SK-N-SH (cell line): ENCODE results near the gene ZNF222. TPM values are rescaled to one million over a fixed set of nuclear protein-coding genes. Genes with fewer than 3 reads are reported as not detected.

ENCODE experiments used
- CTCF ChIA-PET: fragments of 300-600, 350-600 bp; formaldehyde crosslinking; extraction: SDS; loops from one replicate; lab custom pipeline; 2021; lab: Yijun Ruan, JAX
- POLR2A ChIA-PET: fragments of 350-600 bp; sonication (Branson Sonifier 250); formaldehyde crosslinking; extraction: SDS; loops from one replicate; lab custom pipeline; 2020; ENCODE audit warnings: antibody characterized with exemption, inconsistent platforms; lab: Yijun Ruan, JAX
- DNase-seq: peaks from one replicate; pipeline ENCODE4 v3.0.0; 2012
- H2AFZ ChIP-seq: fragments of 200-600 bp; sonication (generic); 2 replicates; pipeline ENCODE4 v1.8.1; 2016; ENCODE audit warnings: antibody characterized with exemption, mild to moderate bottlenecking, low read depth
- H3F3A ChIP-seq: fragments of 200-600 bp; sonication (generic); replicated peaks from 2 replicates; pipeline ENCODE3; 2016; ENCODE audit warnings: antibody characterized with exemption, mild to moderate bottlenecking; ENCODE audit not compliant: insufficient read depth
- H3K27ac ChIP-seq, 2 experiments: fragments of 200-500 bp in 1 of 2; fragments of 200-600 bp in 1 of 2; sonication (Bioruptor generic) in 1 of 2; sonication (generic), shearing (Covaris generic) in 1 of 2; 2 replicates each; pipeline versions ENCODE4 v1.5.1 to v1.6.1; 2014 to 2016; ENCODE audit warnings: low read depth in 2 of 2, inconsistent platforms in 1 of 2, low read length in 1 of 2, mild to moderate bottlenecking in 1 of 2, mixed read lengths in 1 of 2
- H3K27me3 ChIP-seq: fragments of 200-600 bp; sonication (generic), shearing (Covaris generic); 2 replicates; pipeline ENCODE4 v1.6.1; 2016; ENCODE audit warnings: mixed run types; ENCODE audit not compliant: insufficient read depth
- H3K36me3 ChIP-seq, 2 experiments: fragments of 200-500 bp in 1 of 2; fragments of 200-600 bp in 1 of 2; sonication (Bioruptor generic) in 1 of 2; sonication (generic) in 1 of 2; replicated peaks in 1 of 2; 2 replicates each; pipeline versions ENCODE3 to v1.5.1; 2014 to 2016; ENCODE audit warnings: low read length in 1 of 2, mild to moderate bottlenecking in 1 of 2; ENCODE audit not compliant: insufficient read depth in 2 of 2, control insufficient read depth in 1 of 2
- H3K4me1 ChIP-seq, 2 experiments: fragments of 200-500 bp in 1 of 2; fragments of 200-600 bp in 1 of 2; sonication (Bioruptor generic) in 1 of 2; sonication (generic), shearing (Covaris generic) in 1 of 2; 2 replicates each; pipeline versions ENCODE4 v1.5.1 to v1.6.1; 2014 to 2016; ENCODE audit warnings: low read depth in 1 of 2, low read length in 1 of 2, mixed run types in 1 of 2; ENCODE audit not compliant: insufficient read depth in 2 of 2, control insufficient read depth in 1 of 2
- H3K4me2 ChIP-seq: fragments of 200-600 bp; sonication (generic), shearing (Covaris generic); 2 replicates; pipeline ENCODE4 v1.6.1; 2017; ENCODE audit warnings: mixed run types
- H3K4me3 ChIP-seq, 2 experiments: fragments of 200-500 bp in 1 of 2; fragments of 200-600 bp in 1 of 2; sonication (Bioruptor generic) in 1 of 2; sonication (generic), shearing (Covaris generic) in 1 of 2; 2 replicates each; pipeline versions ENCODE4 v1.5.1 to v1.8.1; 2014 to 2016; ENCODE audit warnings: low read depth in 2 of 2, inconsistent platforms in 1 of 2, low read length in 1 of 2, mild to moderate bottlenecking in 1 of 2, mixed read lengths in 1 of 2, moderate library complexity in 1 of 2
- H3K79me2 ChIP-seq: fragments of 200-600 bp; sonication (generic); 2 replicates; pipeline ENCODE4 v1.8.1; 2017; ENCODE audit warnings: mild to moderate bottlenecking; ENCODE audit not compliant: insufficient read depth
- H3K9ac ChIP-seq: fragments of 200-600 bp; sonication (generic); 2 replicates; pipeline ENCODE4 v1.6.1; 2017; ENCODE audit warnings: mixed run types
- H3K9me2 ChIP-seq: fragments of 200-600 bp; sonication (generic); 2 replicates; pipeline ENCODE4 v1.6.1; 2017; ENCODE audit warnings: mixed run types
- H3K9me3 ChIP-seq: fragments of 200-600 bp; sonication (generic); 2 replicates; pipeline ENCODE4 v1.6.1; 2017; ENCODE audit warnings: mixed run types, mild to moderate bottlenecking, moderate library complexity
- H4K20me1 ChIP-seq: fragments of 200-600 bp; sonication (generic); 2 replicates; pipeline ENCODE4 v1.6.1; 2017; ENCODE audit warnings: mild to moderate bottlenecking, mixed run types; ENCODE audit not compliant: insufficient read depth
- CHD2 ChIP-seq: fragments of 150-350 bp; IDR thresholded peaks from 2 replicates; pipeline ENCODE4 v1.6.1; 2018; ENCODE audit warnings: low read length; ENCODE audit not compliant: partially characterized antibody
- CTCF ChIP-seq: fragments of 200-600 bp; sonication (generic); IDR thresholded peaks from 2 replicates; pipeline ENCODE4 v1.6.1; 2017; ENCODE audit warnings: antibody characterized with exemption, mild to moderate bottlenecking, moderate library complexity
- ELF1 ChIP-seq: IDR thresholded peaks from 2 replicates; pipeline ENCODE4 v1.4.0; 2012
- MEF2A ChIP-seq: IDR thresholded peaks from 2 replicates; pipeline ENCODE4 v1.4.0; 2012; ENCODE audit warnings: low read depth, borderline replicate concordance
- MXI1 ChIP-seq: IDR thresholded peaks from 2 replicates; pipeline ENCODE4 v1.6.1; 2012; ENCODE audit warnings: mild to moderate bottlenecking, low read depth, low read length, improper control_type of control experiment
- NRF1 ChIP-seq: IDR thresholded peaks from 2 replicates; pipeline ENCODE4 v1.6.1; 2012; ENCODE audit warnings: low read depth, mild to moderate bottlenecking, low read length
- RCOR1 ChIP-seq: fragments of 150-350 bp; IDR thresholded peaks from 2 replicates; pipeline ENCODE4 v1.6.1; 2017; ENCODE audit warnings: antibody characterized with exemption, low read length
- SIN3A ChIP-seq: IDR thresholded peaks from 2 replicates; pipeline ENCODE4 v1.6.1; 2012; ENCODE audit warnings: low read depth, mild to moderate bottlenecking, low read length, moderate library complexity, borderline replicate concordance
- TCF12 ChIP-seq: IDR thresholded peaks from 2 replicates; pipeline ENCODE4 v1.4.0; 2012
- USF2 ChIP-seq: fragments of 150-350 bp; IDR thresholded peaks from 2 replicates; pipeline ENCODE4 v1.6.1; 2017; ENCODE audit warnings: antibody characterized with exemption, low read length, low read depth, borderline replicate concordance
- ZBTB33 ChIP-seq: IDR thresholded peaks from 2 replicates; pipeline ENCODE4 v1.4.0; 2012; ENCODE audit warnings: low read depth, borderline replicate concordance
- WGBS: methylation state at CpG from one replicate; pipeline ENCODE4 v1.1.6; 2017; ENCODE audit warnings: low lambda C conversion rate; 5-methylcytosine and 5-hydroxymethylcytosine counted together
- polyA plus RNA-seq, 3 experiments: library from polyadenylated mRNA; depleted of rRNA; stranded (reverse); fragments of >200 nt; gene quantifications; 2 replicates each; pipeline ENCODE4 v1.2.3, GENCODE V29; 2012

Gene ZNF222
- polyA plus RNA-seq, 1 of the 3 experiments (the other 2 are of a cell fraction): 3.7 TPM

- TF ChIP-seq CTCF: no peak
- TF ChIP-seq USF2: no peak
- TF ChIP-seq MEF2A: no peak
- TF ChIP-seq NRF1: peak; percentile 60
Measured at GRCh38 chr19:43983912-43984686, 41.1 kb upstream of the ZNF222 start, which contains the start of gene ZNF155 (continued).

GRCh38 chr19:43984687-43985000, 40.5 kb upstream of the ZNF222 start:
- 24% methylated on average over 14 of the region's 14 CpGs for WGBS
- TF ChIP-seq SIN3A (no peak), MEF2A (no peak), MXI1 (peak; percentile 11; the same call in 1 of the 2 replicates)
- Histone ChIP-seq H3K79me2 (peaks cover 14% of the 10 kb centered on the region; the same call in 1 of the 2 replicates), H3K4me2 (peak overlapping the region; percentile 78), H3K36me3 (peaks cover 13 to 14% of the 10 kb centered on the region in 2 experiments), H3K9me2 (no peaks in the 10 kb centered on the region), H3F3A (peaks cover 7% of the 10 kb centered on the region), H3K9me3 (0 out of 2 replicates have a peak, but pooled peaks cover 8% of the 10 kb centered on the region), H3K9ac (peak overlapping the region; percentile 57), H4K20me1 (no peaks in the 10 kb centered on the region), H3K27me3 (no peaks in the 10 kb centered on the region), H3K4me3 (peak overlapping the region; percentile 69 to 82), H2AFZ (peak overlapping the region; percentile 88), H3K4me1 (peaks cover 0 to 2% of the 10 kb centered on the region in 2 experiments; a peak in 1 of 4 replicates), H3K27ac (peak overlapping the region in 1 of 2 experiments; percentile 34; a peak in 1 of 4 replicates)
- peak; percentile 41 for DNase-seq
- ChIA-PET CTCF (no interaction called here), POLR2A (interaction anchor here (0.6 to 1.0 kb wide), 3 partner anchors 34 to 66 kb away, joined by 3 to 5 read pairs (median 4); partner anchors contain the start of genes ZNF221 and ZNF222)

GRCh38 chr19:43997631-43998290, 27.4 kb upstream of the ZNF222 start:
- no peak for DNase-seq
- Histone ChIP-seq H3K27ac (no peak overlapping the region), H4K20me1 (no peaks in the 10 kb centered on the region), H3K9ac (no peak overlapping the region), H3K27me3 (no peaks in the 10 kb centered on the region), H3F3A (no peaks in the 10 kb centered on the region), H3K9me2 (no peaks in the 10 kb centered on the region), H3K9me3 (no peaks in the 10 kb centered on the region), H3K36me3 (peaks cover 36 to 42% of the 10 kb centered on the region in 2 experiments), H3K4me1 (peaks cover 0 to 6% of the 10 kb centered on the region in 2 experiments; a peak in 1 of 4 replicates), H2AFZ (no peak overlapping the region), H3K4me3 (no peak overlapping the region), H3K4me2 (no peak overlapping the region), H3K79me2 (no peaks in the 10 kb centered on the region)
- TF ChIP-seq ZBTB33 (no peak), TCF12 (no peak), ELF1 (no peak), CHD2 (no peak), RCOR1 (no peak), MXI1 (no peak)
- POLR2A ChIA-PET: no interaction called here
- CTCF ChIA-PET: no interaction called here
- WGBS: 73% methylated on average over 7 of the region's 10 CpGs
